Kidney epithelial cell (primary cell): ENCODE measurements around the gene SHOC1. TPM values are rescaled to one million over a fixed set of nuclear protein-coding genes. Genes with fewer than 3 reads are reported as not detected.

ENCODE experiments used
- DNase-seq: peaks from one replicate; pipeline ENCODE4 v3.0.0-alpha.2; 2010; ENCODE audit warnings: low read depth
- H3K27me3 ChIP-seq: 2 replicates; pipeline ENCODE4 v1.6.0; 2011; ENCODE audit warnings: low read length; ENCODE audit not compliant: control insufficient read depth, insufficient read depth
- H3K36me3 ChIP-seq: 2 replicates; pipeline ENCODE4 v1.5.1; 2011; ENCODE audit warnings: low read length; ENCODE audit not compliant: control insufficient read depth, insufficient read depth
- H3K4me3 ChIP-seq: 2 replicates; pipeline ENCODE4 v1.5.1; 2011; ENCODE audit warnings: low read depth, mild to moderate bottlenecking, control low read depth, low read length
- total RNA-seq: library from RNA; depleted of rRNA; stranded (reverse); fragments of >200 nt; gene quantifications from 2 replicates; pipeline ENCODE4 v1.2.3, GENCODE V29; 2015
- TF ChIP-seq, protein P1 (sequence below): IDR thresholded peaks from 2 replicates; pipeline ENCODE4 v1.5.1; 2011; ENCODE audit warnings: mild to moderate bottlenecking, moderate library complexity, low read length, control low read depth, inconsistent platforms; ENCODE audit not compliant: insufficient read depth, poor library complexity, severe bottlenecking

The SHOC1 gene
- total RNA-seq, 1 donor from 2014 or later, result not detected

DNA sequence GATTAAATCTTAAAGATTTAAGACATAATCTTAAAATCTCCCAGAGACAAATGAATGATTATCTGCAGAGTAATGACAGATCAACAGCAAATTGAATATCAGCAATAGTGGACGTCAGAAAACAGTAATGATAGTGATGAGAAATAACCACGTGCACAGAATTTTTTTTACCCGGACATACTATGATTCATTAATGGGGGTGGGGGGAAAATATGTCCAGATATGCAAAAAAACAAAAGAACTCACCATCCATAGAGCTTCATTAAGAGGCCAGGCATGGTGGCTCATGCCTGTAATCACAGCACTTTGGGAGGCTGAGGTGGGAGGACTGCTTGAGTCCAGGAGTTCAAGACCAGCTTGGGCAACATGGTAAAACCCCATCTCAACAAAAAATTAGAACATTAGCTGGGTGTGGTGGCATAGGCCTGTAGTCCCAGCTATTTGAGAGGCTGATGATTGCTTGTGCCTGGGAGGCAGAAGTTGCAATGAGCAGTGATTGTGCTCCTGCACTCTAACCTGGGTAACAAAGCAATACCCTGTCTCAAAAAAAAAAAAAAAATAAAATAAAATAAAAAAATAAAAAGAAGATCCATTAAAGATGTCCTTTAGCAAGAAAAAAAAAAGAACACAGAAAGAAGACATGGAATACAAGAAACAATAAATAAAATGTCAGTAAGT lies 30.9 kb upstream of the SHOC1 start:
- TF ChIP-seq, protein P1, sequence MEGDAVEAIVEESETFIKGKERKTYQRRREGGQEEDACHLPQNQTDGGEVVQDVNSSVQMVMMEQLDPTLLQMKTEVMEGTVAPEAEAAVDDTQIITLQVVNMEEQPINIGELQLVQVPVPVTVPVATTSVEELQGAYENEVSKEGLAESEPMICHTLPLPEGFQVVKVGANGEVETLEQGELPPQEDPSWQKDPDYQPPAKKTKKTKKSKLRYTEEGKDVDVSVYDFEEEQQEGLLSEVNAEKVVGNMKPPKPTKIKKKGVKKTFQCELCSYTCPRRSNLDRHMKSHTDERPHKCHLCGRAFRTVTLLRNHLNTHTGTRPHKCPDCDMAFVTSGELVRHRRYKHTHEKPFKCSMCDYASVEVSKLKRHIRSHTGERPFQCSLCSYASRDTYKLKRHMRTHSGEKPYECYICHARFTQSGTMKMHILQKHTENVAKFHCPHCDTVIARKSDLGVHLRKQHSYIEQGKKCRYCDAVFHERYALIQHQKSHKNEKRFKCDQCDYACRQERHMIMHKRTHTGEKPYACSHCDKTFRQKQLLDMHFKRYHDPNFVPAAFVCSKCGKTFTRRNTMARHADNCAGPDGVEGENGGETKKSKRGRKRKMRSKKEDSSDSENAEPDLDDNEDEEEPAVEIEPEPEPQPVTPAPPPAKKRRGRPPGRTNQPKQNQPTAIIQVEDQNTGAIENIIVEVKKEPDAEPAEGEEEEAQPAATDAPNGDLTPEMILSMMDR, result no peak
- H3K4me3 ChIP-seq, result no peak overlapping the region
- H3K27me3 ChIP-seq, result no peaks in the 10 kb centered on the region
- no peaks in the 10 kb centered on the region for H3K36me3 ChIP-seq
- no peak for DNase-seq

DNA sequence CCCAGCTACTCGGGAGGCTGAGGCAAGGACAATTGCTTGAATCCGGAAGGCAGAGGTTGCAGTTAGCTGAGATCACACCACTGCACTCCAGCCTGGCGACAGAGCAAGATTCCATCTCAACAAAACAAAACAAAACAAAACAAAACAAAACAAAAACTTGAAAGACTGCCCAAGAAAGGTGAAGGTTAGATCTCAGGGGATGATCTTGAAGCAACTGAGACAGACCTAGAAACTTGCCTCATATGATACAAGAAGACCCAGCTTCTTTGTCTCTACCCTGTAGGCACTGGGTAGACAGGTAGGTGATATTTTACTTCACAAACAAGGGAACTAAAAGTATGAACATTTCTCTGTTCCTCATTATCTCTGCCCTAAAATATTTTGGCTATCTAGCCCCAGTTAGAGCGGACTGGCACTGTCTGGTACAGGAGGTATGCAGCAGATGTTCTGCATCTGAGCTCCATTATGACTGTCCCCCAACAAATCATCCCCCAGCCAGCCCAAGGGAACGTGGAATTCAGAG lies 26.3 kb upstream of the SHOC1 start:
- TF ChIP-seq, protein P1, result no peak
- Histone ChIP-seq H3K36me3 (no peaks in the 10 kb centered on the region), H3K4me3 (no peak overlapping the region), H3K27me3 (no peaks in the 10 kb centered on the region)
- DNase-seq, result no peak

DNA sequence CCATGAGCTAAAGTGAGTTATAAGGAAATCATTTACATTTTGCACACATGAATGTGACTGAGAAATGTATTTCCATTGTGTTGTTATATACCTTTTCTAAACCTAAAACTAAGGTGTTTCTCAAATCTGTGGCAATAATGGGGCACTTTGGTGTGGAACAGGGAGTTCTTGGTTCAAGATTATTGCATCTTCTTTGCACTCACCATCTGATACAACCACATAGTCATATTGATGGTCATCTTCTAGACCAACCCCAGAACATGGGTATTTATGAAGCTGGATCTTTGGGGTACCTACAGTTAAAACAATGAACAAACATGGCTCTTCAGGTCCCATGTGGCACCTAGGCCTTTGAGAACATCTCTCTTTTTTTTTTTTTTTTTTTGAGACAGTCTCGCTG lies 24.6 kb upstream of the SHOC1 start:
- TF ChIP-seq, protein P1, result no peak
- no peaks in the 10 kb centered on the region for H3K27me3 ChIP-seq
- H3K36me3 ChIP-seq, result no peaks in the 10 kb centered on the region
- H3K4me3 ChIP-seq, result no peak overlapping the region
- no peak for DNase-seq

DNA sequence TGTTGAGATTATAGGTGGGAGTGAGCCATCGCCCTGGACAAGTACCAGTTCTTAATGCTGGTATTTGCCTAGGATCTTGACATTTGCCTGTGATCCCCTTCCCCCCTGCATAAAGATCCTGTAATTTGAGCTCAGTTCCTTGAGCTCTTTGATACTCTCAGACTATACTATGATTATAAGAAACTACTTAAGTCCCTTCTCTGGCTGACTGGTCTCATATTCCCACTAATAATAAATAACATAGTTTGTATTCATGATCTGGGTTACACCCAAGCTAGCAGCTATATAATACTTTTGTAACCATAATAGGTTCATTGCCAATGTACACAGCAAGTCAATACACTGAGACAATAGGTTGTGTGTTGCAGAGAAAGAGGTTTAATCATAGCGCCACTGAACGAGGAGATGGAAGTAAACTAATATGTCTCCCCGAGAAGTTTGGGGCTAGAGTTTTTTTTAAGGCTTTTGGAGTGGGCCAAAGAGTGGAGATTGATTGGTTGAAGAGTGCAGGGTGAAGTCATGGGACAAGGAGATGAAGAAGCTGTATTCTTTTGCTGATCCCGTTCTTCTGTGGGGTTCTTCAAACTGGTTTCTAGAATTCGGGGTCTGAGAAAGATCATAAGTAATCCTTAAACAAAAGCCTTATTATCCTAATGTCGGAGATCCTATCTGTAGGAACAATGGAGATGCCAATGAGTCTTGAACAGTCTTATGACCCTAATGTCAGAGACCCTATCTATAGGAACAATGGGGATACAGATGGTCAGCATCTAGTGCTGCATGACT lies 20.7 kb upstream of the SHOC1 start:
- Histone ChIP-seq H3K36me3 (no peaks in the 10 kb centered on the region), H3K27me3 (no peaks in the 10 kb centered on the region), H3K4me3 (no peak overlapping the region)
- TF ChIP-seq, protein P1, result no peak
- no peak for DNase-seq

DNA sequence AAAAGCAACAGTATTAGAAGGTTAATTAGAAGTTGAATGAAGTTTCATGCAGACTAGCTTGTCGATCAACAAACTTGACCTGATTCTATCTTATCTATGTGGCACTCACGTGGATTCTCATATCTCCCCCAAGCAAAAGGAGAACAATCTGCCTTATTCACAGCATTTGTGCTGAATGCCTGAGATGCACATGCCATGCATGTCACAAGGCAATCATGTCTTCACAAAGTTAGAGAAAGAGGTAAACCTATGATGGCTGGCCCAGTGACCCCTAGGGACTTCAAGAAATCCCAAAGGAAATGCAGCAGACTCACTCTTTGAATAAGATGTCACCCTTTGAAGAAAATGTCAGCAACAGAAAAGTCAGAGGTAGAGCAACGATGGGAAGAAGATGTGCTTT lies 17.6 kb upstream of the SHOC1 start:
- H3K27me3 ChIP-seq, result no peaks in the 10 kb centered on the region
- TF ChIP-seq, protein P1, result no peak
- H3K4me3 ChIP-seq, result no peak overlapping the region
- H3K36me3 ChIP-seq, result no peaks in the 10 kb centered on the region
- no peak for DNase-seq
